KMS-11 (cell line): ENCODE measurements around the gene RADIL.

Experiments used
- H2AFZ ChIP-seq: fragments of 200-600 bp; sonication (generic); 2 replicates; pipeline ENCODE4 v1.6.1; 2016; ENCODE audit warnings: antibody characterized with exemption, mixed run types, low read depth
- H3K27ac ChIP-seq: fragments of 200-600 bp; sonication (generic); 2 replicates; pipeline ENCODE4 v1.6.1; 2016; ENCODE audit warnings: mild to moderate bottlenecking, mixed run types
- H3K27me3 ChIP-seq: fragments of 200-600 bp; sonication (generic); 2 replicates; pipeline ENCODE4 v1.6.1; 2017; ENCODE audit warnings: mild to moderate bottlenecking, low read depth, mixed run types, moderate library complexity; ENCODE audit not compliant: insufficient read depth
- H3K36me3 ChIP-seq: fragments of 200-600 bp; sonication (generic); 2 replicates; pipeline ENCODE4 v1.6.1; 2017; ENCODE audit warnings: mild to moderate bottlenecking, mixed run types; ENCODE audit not compliant: insufficient read depth
- H3K4me1 ChIP-seq: fragments of 200-600 bp; sonication (generic); 2 replicates; pipeline ENCODE4 v1.6.1; 2016; ENCODE audit warnings: mild to moderate bottlenecking, low read depth, mixed run types; ENCODE audit not compliant: poor library complexity, severe bottlenecking
- H3K4me2 ChIP-seq: fragments of 200-600 bp; sonication (generic); 2 replicates; pipeline ENCODE4 v1.7.0; 2016; ENCODE audit warnings: mild to moderate bottlenecking, mixed run types
- H3K4me3 ChIP-seq: fragments of 200-600 bp; sonication (generic); IDR thresholded peaks from 2 replicates; pipeline ENCODE4 v1.6.1; 2017; ENCODE audit warnings: low read depth, low read length, mixed read lengths; ENCODE audit not compliant: insufficient read depth
- H3K79me2 ChIP-seq: fragments of 200-600 bp; sonication (generic); 2 replicates; pipeline ENCODE4 v1.6.1; 2016; ENCODE audit warnings: low read depth, mixed run types; ENCODE audit not compliant: insufficient read depth
- H3K9ac ChIP-seq: fragments of 200-600 bp; sonication (generic); 2 replicates; pipeline ENCODE4 v1.6.1; 2016; ENCODE audit warnings: mild to moderate bottlenecking, mixed run types
- H4K20me1 ChIP-seq: fragments of 200-600 bp; sonication (generic); 2 replicates; pipeline ENCODE4 v1.6.1; 2016; ENCODE audit warnings: mild to moderate bottlenecking, mixed run types; ENCODE audit not compliant: insufficient read depth
- CTCF ChIP-seq: fragments of 200-600 bp; sonication (generic); conservative IDR thresholded peaks from 2 replicates; pipeline ENCODE4 v1.6.1; 2017; ENCODE audit warnings: low read depth, mild to moderate bottlenecking, antibody characterized with exemption, low read length, moderate library complexity, mixed read lengths

RADIL gene

GRCh38 chr7:4783292-4783652 lies 100.2 kb downstream of the RADIL start:
- Histone ChIP-seq H3K9ac (no peak overlapping the region), H3K27ac (no peak overlapping the region), H3K27me3 (no peaks in the 10 kb centered on the region), H3K4me2 (no peak overlapping the region), H3K79me2 (peaks cover 12% of the 10 kb centered on the region; the same call in 1 of the 2 replicates), H3K4me3 (no peak overlapping the region), H3K36me3 (peaks cover 6% of the 10 kb centered on the region; the same call in 1 of the 2 replicates), H4K20me1 (no peaks in the 10 kb centered on the region), H2AFZ (no peak overlapping the region), H3K4me1 (no peaks in the 10 kb centered on the region)
- no peak for TF ChIP-seq CTCF

GRCh38 chr7:4782333-4783291 lies 100.9 kb downstream of the RADIL start:
- H3K79me2 ChIP-seq, result peaks cover 19% of the 10 kb centered on the region; the same call in 1 of the 2 replicates
- H3K27me3 ChIP-seq, result no peaks in the 10 kb centered on the region
- TF ChIP-seq CTCF, result no peak
- no peak overlapping the region for H3K4me2 ChIP-seq
- no peak overlapping the region for H2AFZ ChIP-seq
- H3K36me3 ChIP-seq, result peaks cover 6% of the 10 kb centered on the region; the same call in 1 of the 2 replicates
- no peak overlapping the region for H3K9ac ChIP-seq
- H4K20me1 ChIP-seq, result no peaks in the 10 kb centered on the region
- H3K27ac ChIP-seq, result no peak overlapping the region
- no peaks in the 10 kb centered on the region for H3K4me1 ChIP-seq
- H3K4me3 ChIP-seq, result no peak overlapping the region

GRCh38 chr7:4781366-4782069 lies 102.0 kb downstream of the RADIL start:
- Histone ChIP-seq H3K4me1 (peaks cover 5% of the 10 kb centered on the region), H3K36me3 (peaks cover 6% of the 10 kb centered on the region; the same call in 1 of the 2 replicates), H3K9ac (no peak overlapping the region), H3K4me2 (no peak overlapping the region), H3K79me2 (peaks cover 28% of the 10 kb centered on the region), H2AFZ (no peak overlapping the region), H3K27ac (no peak overlapping the region), H3K4me3 (no peak overlapping the region), H4K20me1 (no peaks in the 10 kb centered on the region), H3K27me3 (no peaks in the 10 kb centered on the region)
- TF ChIP-seq CTCF, result no peak

- Histone ChIP-seq H3K27ac (no peak overlapping the region), H3K79me2 (peaks cover 37% of the 10 kb centered on the region), H3K36me3 (peaks cover 6% of the 10 kb centered on the region; the same call in 1 of the 2 replicates), H3K27me3 (no peaks in the 10 kb centered on the region), H3K4me1 (peaks cover 13% of the 10 kb centered on the region), H3K4me2 (no peak overlapping the region), H4K20me1 (no peaks in the 10 kb centered on the region), H3K9ac (no peak overlapping the region), H3K4me3 (no peak overlapping the region), H2AFZ (no peak overlapping the region)
- TF ChIP-seq CTCF, result no peak
Measured at GRCh38 chr7:4779118-4779517, 104.4 kb downstream of the RADIL start.
